NCI-H526 treated with DMSO at 0.1 percent for 48 hours (cell line): ENCODE results near the gene DDX11.
"Not testable (repeated sequence)": the region's sequence is repeated elsewhere in the genome, so short reads cannot be mapped to it uniquely, and the experiment has no call there.

Experiments
- DNase-seq: peaks from one replicate; lab custom pipeline; 2025; lab: John Stamatoyannopoulos, UW

Gene DDX11

GRCh38 chr12:31124158-31124557 lies 50.5 kb downstream of the DDX11 start:
- not testable (repeated sequence) for DNase-seq

GRCh38 chr12:31125171-31125570 lies 51.5 kb downstream of the DDX11 start:
- not testable (repeated sequence) for DNase-seq

DNA sequence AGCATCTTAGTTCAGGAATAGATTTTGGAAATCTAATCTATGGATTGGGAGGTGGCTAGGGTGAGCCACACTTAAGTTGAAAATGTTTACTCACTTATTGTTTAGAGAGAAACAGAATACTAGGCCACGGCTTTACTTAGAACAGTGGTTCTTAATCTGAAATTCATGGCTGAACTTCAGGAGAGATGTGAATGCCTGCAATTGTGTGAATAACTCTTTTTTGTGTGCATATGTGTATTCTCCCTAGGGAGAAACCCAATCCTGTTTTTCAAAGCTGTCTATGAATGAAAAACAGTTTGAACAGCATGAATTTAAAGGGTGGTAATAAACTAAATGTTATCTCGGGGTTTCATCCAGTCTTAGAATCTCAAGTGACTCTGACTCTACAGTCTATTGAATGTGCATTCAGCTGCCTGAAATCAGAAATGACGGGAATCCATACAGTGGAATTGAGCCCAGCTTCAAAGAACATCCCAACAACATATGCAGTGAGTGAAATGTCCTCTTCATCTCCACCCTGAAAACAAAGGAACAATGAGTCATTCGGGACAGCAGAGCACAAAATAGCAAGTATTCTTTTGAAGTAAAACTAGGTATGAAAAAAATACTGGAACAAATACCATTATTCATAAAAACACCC lies 53.7 kb downstream of the DDX11 start:
- not testable (repeated sequence) for DNase-seq

DNA sequence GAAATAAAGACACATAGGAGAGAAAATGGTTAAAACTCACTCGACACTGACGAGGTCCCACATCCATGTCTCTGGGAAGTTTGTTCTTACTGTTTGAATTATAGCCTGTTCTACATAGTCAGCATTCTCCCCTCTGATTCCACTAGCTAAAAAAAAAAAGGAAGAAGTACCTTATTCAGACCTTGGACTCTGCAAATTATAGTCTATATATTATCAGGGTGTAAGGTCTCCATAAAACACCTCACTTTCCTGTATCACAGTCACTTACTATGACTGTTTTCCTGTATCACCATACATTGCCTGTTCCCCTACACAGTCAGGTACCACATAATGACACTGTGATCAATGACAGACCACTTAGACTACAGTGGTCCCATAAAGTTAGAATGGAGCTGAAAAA lies 62.9 kb downstream of the DDX11 start:
- not testable (repeated sequence) for DNase-seq

DNA sequence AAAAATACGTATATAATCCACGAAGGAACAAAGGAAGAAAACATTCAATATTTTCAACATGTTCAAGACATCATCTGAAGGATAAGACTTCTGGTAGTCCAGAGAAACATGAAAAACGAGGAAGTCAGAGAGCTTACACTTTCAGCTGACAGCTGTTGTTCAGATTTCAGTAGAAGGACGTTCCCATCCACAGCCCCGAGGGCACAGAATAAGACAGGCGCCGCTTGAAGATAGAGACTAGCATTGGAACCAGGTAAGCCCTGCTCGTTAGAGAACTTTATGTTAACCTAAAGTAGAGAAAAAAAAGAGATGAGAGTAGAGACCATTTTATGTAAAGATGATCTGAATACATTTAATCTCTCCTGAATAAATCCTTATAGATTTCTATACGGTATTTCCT lies 71.1 kb downstream of the DDX11 start:
- DNase-seq, result not testable (repeated sequence)

GRCh38 chr12:31145296-31145695 lies 71.6 kb downstream of the DDX11 start:
- DNase-seq, result not testable (repeated sequence)

DNA sequence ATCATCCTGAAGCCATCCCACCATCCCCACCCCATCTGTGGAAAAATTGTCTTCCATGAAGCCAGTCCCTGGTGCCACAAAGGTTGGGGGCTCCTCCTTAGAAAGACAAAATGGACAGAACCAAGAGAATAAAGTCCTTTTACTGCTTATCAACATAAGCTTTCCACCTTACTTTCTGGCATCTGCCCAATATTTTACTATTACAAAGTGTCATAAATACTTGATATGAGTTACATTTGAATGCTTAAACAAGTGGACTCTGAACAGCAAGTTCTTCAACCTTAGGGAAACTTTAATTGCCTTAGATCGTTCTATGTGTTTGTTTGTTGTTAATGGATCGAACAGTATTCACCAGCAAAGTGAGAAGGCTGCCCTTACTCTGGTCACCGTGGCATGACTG lies 73.8 kb downstream of the DDX11 start:
- DNase-seq, result not testable (repeated sequence)

- not testable (repeated sequence) for DNase-seq
Observed at GRCh38 chr12:31150766-31151165, 77.1 kb downstream of the DDX11 start.
